ENCODE data around the gene MRTFA.

DNA sequence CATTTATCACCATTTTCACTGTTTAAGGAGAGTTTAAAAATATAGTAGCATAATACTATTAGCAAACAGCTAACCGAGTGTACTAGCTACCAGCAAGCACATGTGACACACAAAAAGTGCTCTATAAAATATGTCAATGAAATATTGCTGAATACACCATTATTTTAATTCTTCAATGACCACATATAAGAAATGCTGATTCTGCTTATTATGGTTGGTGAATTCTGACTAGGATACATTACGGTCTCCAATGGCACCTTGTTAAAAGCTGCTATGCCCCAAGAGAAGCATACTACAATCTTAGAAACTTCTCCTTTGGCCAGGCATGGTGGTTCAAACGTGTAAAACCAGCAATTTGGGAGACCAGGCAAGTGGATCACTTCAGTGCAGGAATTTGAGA, 129.8 kb downstream of the MRTFA start:
- TF ChIP-seq, protein P1, sequence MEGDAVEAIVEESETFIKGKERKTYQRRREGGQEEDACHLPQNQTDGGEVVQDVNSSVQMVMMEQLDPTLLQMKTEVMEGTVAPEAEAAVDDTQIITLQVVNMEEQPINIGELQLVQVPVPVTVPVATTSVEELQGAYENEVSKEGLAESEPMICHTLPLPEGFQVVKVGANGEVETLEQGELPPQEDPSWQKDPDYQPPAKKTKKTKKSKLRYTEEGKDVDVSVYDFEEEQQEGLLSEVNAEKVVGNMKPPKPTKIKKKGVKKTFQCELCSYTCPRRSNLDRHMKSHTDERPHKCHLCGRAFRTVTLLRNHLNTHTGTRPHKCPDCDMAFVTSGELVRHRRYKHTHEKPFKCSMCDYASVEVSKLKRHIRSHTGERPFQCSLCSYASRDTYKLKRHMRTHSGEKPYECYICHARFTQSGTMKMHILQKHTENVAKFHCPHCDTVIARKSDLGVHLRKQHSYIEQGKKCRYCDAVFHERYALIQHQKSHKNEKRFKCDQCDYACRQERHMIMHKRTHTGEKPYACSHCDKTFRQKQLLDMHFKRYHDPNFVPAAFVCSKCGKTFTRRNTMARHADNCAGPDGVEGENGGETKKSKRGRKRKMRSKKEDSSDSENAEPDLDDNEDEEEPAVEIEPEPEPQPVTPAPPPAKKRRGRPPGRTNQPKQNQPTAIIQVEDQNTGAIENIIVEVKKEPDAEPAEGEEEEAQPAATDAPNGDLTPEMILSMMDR (IDR thresholded peaks at IDR 0.05) = no peak
- no peak for TF ChIP-seq EZH2 (IDR thresholded peaks at IDR 0.05)
